Adrenal gland (tissue), 12 donors: Measurements from ENCODE around the gene NR3C1. TPM values are rescaled to one million over a fixed set of nuclear protein-coding genes. Genes with fewer than 3 reads are reported as not detected.

ENCODE experiments used
- DNase-seq, 7 donors: peaks; one replicate each; pipeline ENCODE4 v3.0.0-alpha.2; 2019 to 2020
- H3K27ac ChIP-seq, 5 donors: fragments of 200-600 bp; sonication (generic) in 4 of 5; 1 replicate in 3 of 5; 2 replicates in 2 of 5; pipeline versions ENCODE4 v1.5.1 to v1.8.0; 2016 to 2020; ENCODE audit warnings: mild to moderate bottlenecking in 1 of 5
- H3K27me3 ChIP-seq: fragments of 200-600 bp; 2 replicates; pipeline ENCODE4 v1.8.0; 2021
- H3K36me3 ChIP-seq, 2 donors: fragments of 200-600 bp; replicated peaks in 1 of 2; 1 replicate in 1 of 2; 2 replicates in 1 of 2; pipeline versions ENCODE4 v1.5.1 to v1.8.0; 2018 to 2022
- H3K4me1 ChIP-seq, 2 donors: fragments of 200-600 bp; replicated peaks in 1 of 2; 1 replicate in 1 of 2; 2 replicates in 1 of 2; pipeline versions ENCODE4 v1.5.1 to v1.8.0; 2018 to 2021
- H3K4me3 ChIP-seq, 4 donors: fragments of 200-600 bp; sonication (generic) in 3 of 4; one replicate each; pipeline ENCODE4 v1.5.1; 2016 to 2018
- H3K9me3 ChIP-seq, 3 donors: fragments of 200-600 bp; sonication (generic) in 1 of 3; replicated peaks in 1 of 3; 1 replicate in 2 of 3; 2 replicates in 1 of 3; pipeline versions ENCODE4 v1.5.1 to v1.8.0; 2016 to 2021
- CTCF ChIP-seq, 6 experiments: fragments of 450-650 bp in 4 of 6; fragments of 200-600 bp in 2 of 6; sonication (generic) in 1 of 6; IDR thresholded peaks; 1 replicate in 5 of 6; 2 replicates in 1 of 6; pipeline versions ENCODE4 v1.5.1 to v1.8.0; 2016 to 2021; ENCODE audit warnings: antibody characterized with exemption in 6 of 6, mild to moderate bottlenecking in 2 of 6, moderate library complexity in 1 of 6
- POLR2A ChIP-seq, 2 donors: fragments of 450-650 bp; IDR thresholded peaks; one replicate each; pipeline ENCODE4 v1.6.1; 2017; ENCODE audit warnings: antibody characterized with exemption in 2 of 2, mild to moderate bottlenecking in 2 of 2, moderate library complexity in 1 of 2
- WGBS, 4 donors: extraction: QIAGEN DNeasy Blood & Tissue Kit in 2 of 4; methylation state at CpG; one replicate each; pipeline versions ENCODE4 v1.1.5 to v1.1.7; 2013 to 2017; 5-methylcytosine and 5-hydroxymethylcytosine counted together
- intact Hi-C, 2 donors: fragments of 100-400 bp; cut with DNase I; formaldehyde crosslinking; loops; one replicate each; pipeline versions ENCODE4 v1.14.1 to v1.15.0; 2022 to 2023
- polyA plus RNA-seq, 3 donors: library from polyadenylated mRNA; stranded (reverse); fragments of 200-250 nt in 2 of 3; fragments of 350-450 nt in 1 of 3; fragmentation: Illumina TruSeq in 1 of 3; extraction: RNeasy Lipid Tissue Mini Kit (QIAGEN cat#74804) in 1 of 3; gene quantifications; one replicate each; pipeline ENCODE4 v1.2.3, GENCODE V29; 2013 to 2014
- total RNA-seq, 9 donors: library from RNA; depleted of rRNA in 4 of 9; stranded (reverse); fragments of >200 nt in 4 of 9; fragments of 120-200 nt in 1 of 9; fragmentation: NEBNext Ultra II Directional in 1 of 9; extraction: Animal tissue kit (Norgen Biotek cat#: 25700) in 1 of 9; gene quantifications; one replicate each; pipeline versions ENCODE4 v1.1.0 to v1.2.4, GENCODE V29; 2013 to 2023
- donor health status: healthy with polysubstance abuse.
- donor health status: Bipolar disorder and iron deficiency.
- donor health status: DM: yes; HTN: yes; CAD: no.
- donor health status: DM: no; HTN: no; CAD: no.
- donor health status: DM: no; HTN: no; CAD: no.
- donor health status: DM: yes; HTN: yes; CAD: no.

Gene NR3C1
- total and polyA plus RNA-seq, 12 donors = 7.5 to 35.5 (median 24.5) TPM

GRCh38 chr5:143398053-143398355 is 5.5 kb downstream of the NR3C1 start:
- H3K9me3 ChIP-seq = peaks cover 0 to 5% (median 0%) of the 10 kb centered on the region in 3 donors
- H3K27me3 ChIP-seq = no peaks in the 10 kb centered on the region
- H3K27ac ChIP-seq = no peak overlapping the region
- 68 to 79% (median 71%) methylated on average over 2 of the region's 2 CpGs for WGBS, 4 donors
- peak overlapping the region in 1 of 4 donors; percentile 84 for H3K4me3 ChIP-seq
- intact Hi-C loops = no loop called here
- TF ChIP-seq POLR2A (IDR thresholded peaks at IDR 0.05) = no peak
- no peak for TF ChIP-seq CTCF (IDR thresholded peaks at IDR 0.05)
- peaks cover 0 to 4% of the 10 kb centered on the region in 2 donors for H3K36me3 ChIP-seq
- no peak for DNase-seq
- peaks cover 10 to 72% of the 10 kb centered on the region in 2 donors for H3K4me1 ChIP-seq

- Histone ChIP-seq H3K27me3 (no peaks in the 10 kb centered on the region), H3K4me3 (peak overlapping the region in 1 of 4 donors; percentile 84), H3K27ac (no peak overlapping the region), H3K9me3 (peaks cover 0 to 5% (median 0%) of the 10 kb centered on the region in 3 donors), H3K36me3 (peaks cover 0 to 4% of the 10 kb centered on the region in 2 donors), H3K4me1 (peaks cover 10 to 72% of the 10 kb centered on the region in 2 donors)
- WGBS, 4 donors = 88 to 98% (median 90%) methylated on average over 2 of the region's 2 CpGs
- no peak for TF ChIP-seq POLR2A (IDR thresholded peaks at IDR 0.05)
- TF ChIP-seq CTCF (IDR thresholded peaks at IDR 0.05) = no peak
- intact Hi-C loops = no loop called here
- DNase-seq = no peak
Measured at GRCh38 chr5:143397302-143398052, 6.0 kb downstream of the NR3C1 start.

GRCh38 chr5:143396353-143396940 is 7.0 kb downstream of the NR3C1 start:
- H3K27me3 ChIP-seq = no peaks in the 10 kb centered on the region
- DNase-seq = no peak
- H3K4me1 ChIP-seq = peaks cover 10 to 70% of the 10 kb centered on the region in 2 donors
- WGBS, 4 donors = 66 to 75% (median 71%) methylated on average over 5 of the region's 5 CpGs
- peak overlapping the region in 1 of 4 donors; percentile 31 for H3K4me3 ChIP-seq
- intact Hi-C loops = no loop called here
- H3K27ac ChIP-seq = no peak overlapping the region
- H3K36me3 ChIP-seq = peaks cover 0 to 4% of the 10 kb centered on the region in 2 donors
- TF ChIP-seq CTCF (IDR thresholded peaks at IDR 0.05) = no peak
- TF ChIP-seq POLR2A (IDR thresholded peaks at IDR 0.05) = no peak
- peaks cover 0 to 5% (median 0%) of the 10 kb centered on the region in 3 donors for H3K9me3 ChIP-seq

GRCh38 chr5:143395638-143396352 is 7.7 kb downstream of the NR3C1 start:
- no peaks in the 10 kb centered on the region for H3K27me3 ChIP-seq
- H3K4me3 ChIP-seq = peak overlapping the region in 1 of 4 donors; percentile 31
- WGBS, 4 donors = 71 to 82% (median 72%) methylated on average over 2 of the region's 2 CpGs
- no peak for DNase-seq
- peaks cover 0 to 4% of the 10 kb centered on the region in 2 donors for H3K36me3 ChIP-seq
- TF ChIP-seq CTCF (IDR thresholded peaks at IDR 0.05) (no peak), POLR2A (IDR thresholded peaks at IDR 0.05) (no peak)
- no peak overlapping the region for H3K27ac ChIP-seq
- intact Hi-C loops = no loop called here
- peaks cover 10 to 63% of the 10 kb centered on the region in 2 donors for H3K4me1 ChIP-seq
- H3K9me3 ChIP-seq = peaks cover 0 to 8% (median 0%) of the 10 kb centered on the region in 3 donors
